ENCODE measurements around the gene CRTC1.
A peak's percentile ranks its signal among the peaks of the same experiment; 100 is the strongest.

CRTC1 gene, protein sequence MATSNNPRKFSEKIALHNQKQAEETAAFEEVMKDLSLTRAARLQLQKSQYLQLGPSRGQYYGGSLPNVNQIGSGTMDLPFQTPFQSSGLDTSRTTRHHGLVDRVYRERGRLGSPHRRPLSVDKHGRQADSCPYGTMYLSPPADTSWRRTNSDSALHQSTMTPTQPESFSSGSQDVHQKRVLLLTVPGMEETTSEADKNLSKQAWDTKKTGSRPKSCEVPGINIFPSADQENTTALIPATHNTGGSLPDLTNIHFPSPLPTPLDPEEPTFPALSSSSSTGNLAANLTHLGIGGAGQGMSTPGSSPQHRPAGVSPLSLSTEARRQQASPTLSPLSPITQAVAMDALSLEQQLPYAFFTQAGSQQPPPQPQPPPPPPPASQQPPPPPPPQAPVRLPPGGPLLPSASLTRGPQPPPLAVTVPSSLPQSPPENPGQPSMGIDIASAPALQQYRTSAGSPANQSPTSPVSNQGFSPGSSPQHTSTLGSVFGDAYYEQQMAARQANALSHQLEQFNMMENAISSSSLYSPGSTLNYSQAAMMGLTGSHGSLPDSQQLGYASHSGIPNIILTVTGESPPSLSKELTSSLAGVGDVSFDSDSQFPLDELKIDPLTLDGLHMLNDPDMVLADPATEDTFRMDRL

DNA sequence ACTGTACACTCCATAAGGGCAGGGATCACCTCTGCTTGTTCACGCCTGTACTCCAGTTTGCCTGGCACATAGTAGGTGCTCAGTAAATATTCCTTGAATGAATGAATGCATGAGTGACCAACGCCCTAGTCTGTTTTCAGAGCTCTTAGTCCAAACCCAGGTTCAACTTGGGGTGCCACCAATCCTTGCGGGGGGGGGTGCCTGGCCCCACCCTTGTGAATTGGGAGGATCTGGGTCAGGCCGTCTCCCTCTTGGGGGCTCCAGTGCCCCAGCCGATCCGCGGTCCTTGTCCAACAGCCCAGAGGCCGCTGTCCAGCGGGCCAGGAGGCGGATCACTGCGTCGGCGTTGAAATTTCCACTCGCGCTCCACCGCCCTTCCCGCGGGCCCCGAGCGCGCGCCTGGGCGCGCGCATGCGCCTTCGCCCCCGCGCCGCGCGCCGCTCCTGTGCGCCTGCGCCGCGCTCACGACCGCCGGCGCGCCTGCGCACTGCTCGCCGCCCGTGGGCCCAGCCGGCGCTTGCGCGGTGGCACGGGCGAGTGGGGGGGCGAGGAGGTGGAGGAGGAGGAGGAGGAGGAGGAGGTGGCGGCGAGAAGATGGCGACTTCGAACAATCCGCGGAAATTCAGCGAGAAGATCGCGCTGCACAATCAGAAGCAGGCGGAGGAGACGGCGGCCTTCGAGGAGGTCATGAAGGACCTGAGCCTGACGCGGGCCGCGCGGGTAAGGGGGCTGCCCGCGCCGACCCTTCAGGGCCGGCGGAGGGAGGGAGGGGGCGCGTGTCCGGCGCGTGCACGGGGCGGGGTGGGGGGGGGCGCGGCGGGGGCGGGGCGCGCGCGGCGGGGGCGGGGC, at the start of gene CRTC1:
CRTC1 (plus strand) TSS at position 572 of the 849 bp plus-strand sequence; CDS start at position 595, 23 bp downstream.
- peak; percentile 81 to 93 for DNase-seq (ENCODE audit: extremely low read depth in 1 of 2, low read depth in 1 of 2)

DNA sequence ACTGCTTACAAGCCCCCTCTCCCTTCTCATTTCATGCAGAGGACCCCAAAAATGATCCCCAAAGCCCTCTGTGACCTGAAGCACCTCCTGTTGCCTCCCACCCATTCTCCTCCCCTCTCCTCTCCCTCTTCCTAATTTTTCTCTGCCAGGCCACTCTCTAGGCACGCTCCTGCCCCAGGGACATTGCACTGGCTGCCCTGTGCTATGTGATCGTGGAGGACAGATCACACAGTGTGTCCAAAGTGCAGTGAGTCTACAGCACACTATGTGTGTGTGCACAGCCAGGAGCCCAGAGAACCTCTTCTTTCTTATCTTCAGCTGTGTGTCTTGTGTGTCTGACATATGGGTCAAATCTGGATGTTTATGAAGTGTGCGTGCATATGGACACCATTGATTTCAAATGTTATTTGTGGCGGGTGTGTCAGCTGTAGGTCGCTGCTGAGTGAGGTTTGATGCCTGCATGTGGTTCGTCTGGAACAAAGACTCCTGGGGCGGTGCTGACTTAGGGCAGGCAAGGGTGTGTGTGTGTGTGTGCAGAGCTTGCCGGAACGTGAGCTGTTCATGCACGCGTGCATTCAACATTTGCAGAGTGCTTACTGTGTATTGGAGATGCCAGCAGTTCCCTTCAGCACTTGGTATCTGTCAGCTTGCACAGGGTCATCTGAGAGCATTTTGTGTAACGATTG, 48.7 kb upstream of the CRTC1 start:
- DNase-seq (ENCODE audit: extremely low read depth in 1 of 2, low read depth in 1 of 2), result no peak

DNA sequence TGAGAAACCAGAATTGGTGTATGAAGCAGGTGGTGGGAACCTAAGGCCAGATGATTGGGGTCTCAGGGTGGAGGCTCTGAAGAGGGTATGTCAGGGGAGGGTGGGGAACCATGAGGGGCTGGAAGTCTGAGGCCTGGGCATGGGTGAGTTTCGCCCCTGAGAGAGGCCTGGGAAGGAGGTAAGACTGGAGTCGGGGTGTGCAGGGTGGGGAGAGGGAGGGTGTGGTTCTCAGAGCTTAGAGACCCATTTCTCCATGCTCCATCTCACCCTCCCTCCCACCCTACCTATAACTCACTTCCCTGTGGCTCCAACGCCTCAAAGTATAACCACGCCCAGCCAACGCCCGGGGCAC, 47.7 kb upstream of the CRTC1 start:
- no peak for DNase-seq (ENCODE audit: extremely low read depth in 1 of 2, low read depth in 1 of 2)

DNA sequence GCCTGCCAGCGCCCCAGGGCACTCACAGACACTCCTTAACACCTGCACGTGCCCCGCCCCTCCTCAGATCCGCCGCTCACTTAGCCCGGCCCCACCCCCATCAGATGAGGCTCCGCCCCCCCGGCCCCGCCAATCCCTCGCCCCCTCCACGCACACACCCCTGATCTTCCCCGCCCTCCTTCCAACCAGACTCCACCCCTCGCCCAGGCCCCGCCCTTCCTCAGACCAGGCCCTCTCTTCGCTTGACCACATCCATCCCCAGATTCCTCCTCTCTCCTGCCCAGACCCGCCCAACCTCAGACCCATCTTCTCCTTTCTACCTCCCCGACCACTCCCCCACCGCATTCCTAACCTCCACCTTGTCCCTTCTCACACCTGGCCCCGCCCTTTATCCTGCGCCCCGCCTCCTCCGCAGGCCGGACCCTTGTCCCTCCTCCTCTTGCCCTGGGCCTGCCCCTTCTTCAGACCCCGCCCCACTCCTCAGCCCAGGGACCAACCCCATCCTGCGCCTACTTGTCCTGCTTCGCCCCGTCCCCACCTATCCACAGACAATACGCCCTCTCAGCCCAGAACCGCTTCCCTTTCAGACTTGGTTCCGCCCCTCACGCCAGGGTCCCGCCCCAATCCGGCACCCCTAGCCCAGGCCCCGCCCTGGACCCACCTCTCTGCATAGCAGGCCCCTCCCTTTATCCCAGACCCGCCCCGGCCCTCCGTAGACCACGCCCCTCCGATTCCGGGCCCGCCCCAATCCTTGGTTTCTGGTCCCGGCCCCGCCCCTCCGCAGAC, 47.1 kb upstream of the CRTC1 start:
- DNase-seq (ENCODE audit: extremely low read depth in 1 of 2, low read depth in 1 of 2), result peak; percentile 96 to 98

DNA sequence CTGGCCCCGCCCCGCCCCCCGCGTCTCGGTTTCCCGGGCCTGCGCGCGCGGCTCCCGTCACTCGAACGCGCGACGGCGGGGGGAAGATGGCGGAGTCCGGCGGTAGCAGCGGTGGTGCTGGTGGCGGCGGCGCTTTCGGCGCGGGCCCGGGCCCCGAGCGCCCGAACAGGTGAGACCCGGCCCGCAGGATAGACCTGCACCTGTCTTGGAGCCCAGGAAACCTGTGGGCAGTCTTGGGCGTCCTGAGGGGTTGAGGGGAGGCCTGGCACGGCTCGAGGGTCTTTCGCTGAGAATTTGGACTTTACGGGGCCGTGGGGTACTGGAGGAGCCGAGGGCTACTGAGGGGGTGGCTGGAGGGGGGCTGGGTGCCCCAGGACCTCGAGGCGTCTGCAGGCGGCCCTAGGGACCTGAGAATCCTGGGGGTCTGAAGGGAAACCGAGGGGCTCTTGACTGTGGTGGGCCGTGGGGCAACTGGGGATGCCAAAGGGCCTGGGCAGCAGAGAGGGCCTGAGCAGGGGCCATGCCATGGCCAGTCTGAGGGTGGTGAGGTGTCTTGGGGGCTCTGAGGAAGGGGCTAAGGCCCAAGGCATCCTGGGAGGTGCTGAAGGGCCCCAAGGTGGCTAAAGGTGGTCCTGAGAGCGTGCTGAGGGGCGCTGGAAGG, 46.4 kb upstream of the CRTC1 start, which contains the start of gene KLHL26:
KLHL26 (plus strand) TSS at position 60 of the 661 bp plus-strand sequence; CDS start at position 87, 27 bp downstream.
- no peak for DNase-seq (ENCODE audit: extremely low read depth in 1 of 2, low read depth in 1 of 2)

DNA sequence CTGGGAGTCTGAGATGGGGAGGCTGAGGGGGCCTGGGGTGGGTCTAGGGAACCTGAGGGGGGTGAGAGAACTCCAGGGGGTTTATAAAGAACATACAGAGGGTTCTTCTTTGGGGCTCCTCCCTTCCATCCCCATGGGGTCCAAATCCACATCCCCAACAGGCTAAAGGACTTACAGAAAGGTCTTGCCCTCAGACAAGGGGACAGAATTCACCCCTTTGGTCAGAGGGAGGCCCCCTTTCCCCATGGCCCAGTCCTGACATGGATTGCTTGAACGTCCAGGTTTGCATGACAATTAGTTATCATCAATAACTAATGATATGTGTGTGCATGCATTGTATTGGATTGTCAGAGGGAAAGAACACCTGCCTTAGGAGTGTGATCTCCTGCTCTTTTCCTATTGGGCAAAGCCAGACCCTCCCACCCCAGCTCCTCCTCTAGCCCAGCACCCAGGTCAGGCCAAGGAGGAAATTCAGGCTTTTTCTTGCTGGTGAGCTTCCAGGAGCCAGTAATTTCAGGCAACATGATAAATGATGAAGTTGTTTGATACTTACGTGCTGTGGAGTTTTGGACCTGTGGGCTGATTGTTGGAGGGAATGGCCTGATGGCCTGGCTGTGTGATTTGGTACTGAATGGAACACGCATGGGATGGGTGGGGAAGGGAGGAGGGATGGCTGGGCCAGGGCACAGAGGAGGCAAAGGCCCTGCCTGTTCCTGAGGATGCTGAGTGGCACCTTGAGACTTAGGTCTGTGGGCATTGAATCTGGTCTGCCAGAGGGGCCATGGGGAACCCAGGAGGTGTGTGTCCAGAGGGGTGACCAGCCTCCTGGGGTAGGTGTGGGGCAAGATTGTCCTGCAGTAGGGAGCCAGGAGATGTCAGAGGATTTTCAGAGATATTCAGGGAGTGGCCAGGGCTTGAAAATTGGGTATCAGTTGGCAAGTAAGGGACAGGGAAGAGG, 45.5 kb upstream of the CRTC1 start:
- no peak for DNase-seq (ENCODE audit: extremely low read depth in 1 of 2, low read depth in 1 of 2)

DNA sequence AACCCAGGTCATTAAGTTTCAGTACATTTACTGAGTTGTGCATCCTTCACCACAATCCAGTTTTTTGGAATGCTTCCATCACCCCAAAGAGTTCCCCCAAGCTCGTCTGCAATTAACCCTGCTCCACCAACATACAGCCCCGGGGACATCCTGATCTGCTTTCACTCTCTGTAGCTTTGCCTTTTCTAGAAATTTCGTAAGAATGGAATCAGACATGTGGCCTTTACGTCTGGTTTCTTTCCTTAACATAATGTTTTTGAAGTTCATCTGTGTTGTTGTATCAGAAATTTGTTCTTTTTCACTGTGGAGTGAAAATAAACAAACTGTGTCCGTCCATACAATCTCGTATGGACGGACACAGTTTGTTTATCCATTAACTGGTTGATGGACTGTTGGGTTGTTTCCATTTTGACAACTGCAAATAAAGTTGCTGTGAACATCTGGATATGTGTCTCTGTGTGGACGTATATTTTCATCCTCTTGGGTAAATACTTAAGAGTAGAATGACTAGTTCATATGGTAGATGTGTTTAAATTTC, 43.7 kb upstream of the CRTC1 start:
- no peak for DNase-seq (ENCODE audit: extremely low read depth in 1 of 2, low read depth in 1 of 2)

DNA sequence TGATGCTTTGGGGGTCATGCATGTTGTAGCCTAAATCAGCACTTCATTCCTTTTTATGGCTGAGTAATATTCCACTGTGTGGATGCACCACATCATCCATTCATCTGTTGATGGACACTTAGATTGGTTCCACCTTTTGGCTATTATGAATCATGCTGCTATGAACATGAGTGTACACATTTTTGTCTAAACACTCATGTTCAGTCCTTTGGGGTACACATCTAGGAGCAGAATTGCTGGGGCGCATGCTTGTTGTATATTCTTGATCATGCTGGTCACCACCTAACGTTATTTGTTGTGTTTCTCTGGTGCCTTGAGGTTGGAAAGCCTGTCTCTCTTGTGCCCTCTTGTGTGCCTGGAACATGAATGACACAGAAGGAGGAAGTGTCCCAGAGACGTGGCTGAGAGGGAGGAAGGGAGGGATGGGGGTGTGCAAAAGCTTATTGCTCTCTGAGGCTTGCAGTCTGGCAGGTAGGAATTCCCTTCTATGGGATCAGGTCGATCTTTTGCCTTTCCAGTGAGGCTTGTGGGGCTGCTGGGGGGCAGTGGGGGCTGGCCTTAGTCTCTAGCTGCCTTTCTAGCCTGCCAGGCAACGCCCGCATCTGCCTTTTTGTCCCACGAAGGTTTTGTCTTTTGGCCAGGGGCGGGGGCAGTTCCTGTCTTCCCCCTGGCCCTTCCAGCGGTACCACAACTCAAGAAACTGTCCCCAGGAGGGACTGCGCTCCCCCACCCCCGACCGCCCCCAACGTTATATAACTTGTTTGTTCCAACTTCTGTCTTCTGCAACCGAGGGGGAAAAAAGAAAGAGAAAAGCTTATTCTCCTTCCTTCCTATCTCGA, 39.1 kb upstream of the CRTC1 start:
- DNase-seq (ENCODE audit: extremely low read depth in 1 of 2, low read depth in 1 of 2), result no peak

DNA sequence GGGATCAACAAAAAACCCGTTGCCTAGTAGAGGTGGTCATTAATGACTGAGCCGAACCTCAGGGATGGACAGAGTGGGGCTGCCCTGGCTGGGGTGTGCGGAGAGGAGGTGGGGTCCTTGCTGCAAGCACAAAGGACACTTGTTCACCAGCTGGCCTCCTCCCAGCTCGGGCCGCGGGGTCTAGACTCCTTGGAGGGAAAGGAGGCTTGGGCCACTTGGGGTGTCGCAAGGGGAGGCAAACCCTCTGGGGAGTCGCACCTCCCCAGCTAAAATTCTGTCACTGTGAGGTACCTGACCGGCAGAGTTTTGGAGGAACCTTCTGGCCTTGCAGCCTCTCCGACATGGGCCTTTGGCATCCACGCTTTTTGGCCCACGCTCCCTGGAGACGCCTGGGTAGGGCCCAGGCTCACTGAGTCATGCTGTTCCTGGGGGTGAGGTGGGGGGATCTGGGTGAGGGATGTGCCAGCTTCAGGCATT, 38.4 kb upstream of the CRTC1 start:
- DNase-seq (ENCODE audit: extremely low read depth in 1 of 2, low read depth in 1 of 2), result no peak

DNA sequence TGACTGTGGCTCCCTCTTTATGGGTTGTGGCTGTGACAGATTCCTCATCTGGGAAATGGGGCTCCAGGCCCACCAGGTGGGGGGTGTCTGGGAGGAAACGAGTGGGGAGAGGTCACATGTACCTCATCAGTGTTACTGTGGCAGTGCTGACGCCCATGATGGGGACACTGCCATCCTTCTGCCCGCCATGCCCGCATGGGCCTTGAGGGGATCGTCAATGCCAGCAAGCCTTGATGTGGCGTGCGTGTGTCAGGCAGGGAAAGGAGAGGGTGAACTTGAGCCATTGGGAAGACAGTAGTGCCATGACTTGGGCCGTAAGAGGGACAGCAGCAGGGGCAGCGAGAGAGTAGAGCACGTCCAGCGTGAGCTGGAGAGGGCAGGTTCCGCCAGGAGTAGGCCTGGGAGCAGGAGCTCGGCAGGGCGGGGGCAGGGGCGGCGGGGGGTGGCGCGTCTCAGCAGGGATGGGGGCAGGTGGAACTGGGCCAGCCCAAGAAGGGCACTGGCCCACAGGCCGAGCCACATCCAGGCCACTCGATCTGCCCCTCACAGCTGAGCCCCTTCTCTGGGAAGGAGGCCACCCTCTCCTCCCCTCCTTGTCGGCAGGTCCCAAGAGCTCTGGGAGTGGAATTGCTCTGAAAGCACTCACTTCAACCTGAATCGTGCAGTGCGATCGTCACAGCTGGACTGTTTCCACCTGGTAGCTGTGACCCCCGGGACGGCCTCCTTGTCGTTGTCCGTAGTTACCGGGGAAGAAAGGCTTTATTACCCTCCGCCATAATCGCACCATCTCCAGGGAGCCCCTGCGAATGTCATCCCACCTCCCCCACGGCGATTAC, 36.7 kb upstream of the CRTC1 start:
- DNase-seq (ENCODE audit: extremely low read depth in 1 of 2, low read depth in 1 of 2), result no peak

DNA sequence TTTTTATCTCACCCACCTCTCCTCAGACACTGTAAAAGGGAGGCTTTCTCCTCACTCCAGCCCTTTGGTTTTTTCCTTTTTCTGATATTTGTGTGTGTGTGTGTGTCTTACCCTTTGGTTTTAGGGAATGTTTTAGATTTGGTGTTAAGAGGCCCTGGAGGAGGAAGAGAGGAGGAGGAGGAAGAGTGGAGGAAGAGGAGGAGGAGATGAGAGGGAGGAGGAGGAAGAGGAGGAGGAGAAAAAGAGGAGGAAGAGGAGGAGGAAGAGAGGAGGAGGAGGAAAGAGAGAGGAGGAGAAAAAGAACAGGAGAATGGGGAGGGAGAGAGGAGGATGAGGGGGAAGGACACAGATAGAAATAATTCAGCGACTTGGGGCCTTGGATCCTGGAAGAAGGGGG, 36.1 kb upstream of the CRTC1 start:
- no peak for DNase-seq (ENCODE audit: extremely low read depth in 1 of 2, low read depth in 1 of 2)

DNA sequence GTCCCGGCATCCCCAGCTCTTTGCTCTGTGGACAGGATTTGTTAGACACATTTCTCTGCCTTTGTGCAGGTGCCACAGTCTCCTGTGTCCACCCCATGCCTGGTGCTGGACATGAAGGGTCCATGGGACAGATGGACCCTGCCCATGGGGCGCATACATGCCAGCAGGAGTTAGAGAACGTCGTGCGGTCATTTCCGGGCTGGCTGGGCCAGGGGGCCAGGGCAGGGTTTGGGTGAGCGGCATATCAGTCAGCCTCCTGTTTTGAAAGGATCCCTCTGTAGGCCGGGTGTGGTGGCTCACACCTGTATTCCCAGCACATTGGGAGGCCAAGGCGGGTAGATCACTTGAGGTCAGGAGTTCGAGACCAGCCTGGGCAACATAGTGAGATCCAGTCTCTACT, 35.7 kb upstream of the CRTC1 start:
- DNase-seq (ENCODE audit: extremely low read depth in 1 of 2, low read depth in 1 of 2), result no peak

DNA sequence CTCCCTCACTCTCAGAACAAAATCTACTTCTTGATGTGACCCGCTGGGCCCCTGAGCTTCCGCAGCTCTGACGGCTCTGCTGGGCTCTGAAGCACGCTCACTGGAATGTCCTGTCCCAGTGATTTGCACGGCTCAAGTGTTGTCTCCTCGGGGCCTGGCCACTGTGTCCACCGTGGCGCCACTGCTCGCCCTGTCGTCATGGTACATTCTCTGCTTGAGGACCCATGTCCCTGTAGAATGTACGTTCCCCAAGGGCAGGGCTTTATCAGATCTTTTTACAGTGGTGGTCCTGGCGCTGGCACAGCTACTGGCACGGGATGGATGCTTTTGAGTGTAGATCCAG, 34.5 kb upstream of the CRTC1 start:
- no peak for DNase-seq (ENCODE audit: extremely low read depth in 1 of 2, low read depth in 1 of 2)

DNA sequence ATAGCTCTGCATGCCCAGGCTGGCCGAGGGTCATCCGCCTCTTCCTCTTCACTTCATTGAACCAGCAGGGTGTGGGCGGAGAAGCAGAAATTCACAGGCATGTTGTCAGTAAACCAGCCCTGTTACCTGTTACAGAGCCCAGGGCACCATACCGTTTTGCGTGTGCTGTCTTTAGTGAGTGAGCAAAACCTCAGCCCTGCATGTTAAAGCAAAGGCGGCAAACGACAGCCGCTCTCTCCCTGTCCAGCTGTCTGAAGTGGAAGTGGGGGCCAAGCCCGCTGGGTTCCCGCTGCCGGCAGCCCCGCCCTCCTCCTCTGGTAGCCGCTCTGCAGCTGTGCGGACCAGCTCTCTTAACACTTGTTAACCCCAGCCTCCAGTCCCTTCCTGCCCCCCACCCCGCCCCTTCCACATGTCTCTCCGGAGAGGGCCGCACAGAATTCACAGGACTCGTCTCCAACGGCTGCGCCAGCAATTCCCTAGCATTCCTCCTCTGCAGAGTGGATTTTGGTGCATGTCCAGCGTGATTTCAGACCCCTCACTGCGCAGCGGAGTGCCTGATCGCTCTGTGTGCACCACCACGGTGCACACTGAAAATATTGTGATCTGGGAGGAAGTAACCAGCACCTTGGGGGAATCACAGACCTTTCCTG, 34.0 kb upstream of the CRTC1 start:
- DNase-seq (ENCODE audit: extremely low read depth in 1 of 2, low read depth in 1 of 2), result no peak

DNA sequence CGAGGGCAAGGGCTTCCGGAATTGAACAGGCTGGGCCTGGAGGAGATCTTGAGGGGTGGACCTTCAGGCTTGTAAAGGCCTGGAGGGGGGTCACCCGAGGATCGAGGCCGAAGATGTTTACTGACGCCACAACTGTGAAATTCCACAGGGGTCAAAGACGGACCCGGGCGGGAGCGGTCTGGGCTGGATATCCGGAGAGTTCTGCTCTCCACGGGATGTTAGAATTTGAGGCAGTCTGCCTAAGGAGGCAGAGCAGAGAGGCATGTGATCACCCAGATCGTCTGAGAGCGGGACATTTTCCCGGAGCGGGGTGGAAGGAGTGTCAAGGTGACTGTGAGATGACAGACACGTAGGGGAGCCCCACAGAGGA, 33.5 kb upstream of the CRTC1 start:
- DNase-seq (ENCODE audit: extremely low read depth in 1 of 2, low read depth in 1 of 2), result no peak

DNA sequence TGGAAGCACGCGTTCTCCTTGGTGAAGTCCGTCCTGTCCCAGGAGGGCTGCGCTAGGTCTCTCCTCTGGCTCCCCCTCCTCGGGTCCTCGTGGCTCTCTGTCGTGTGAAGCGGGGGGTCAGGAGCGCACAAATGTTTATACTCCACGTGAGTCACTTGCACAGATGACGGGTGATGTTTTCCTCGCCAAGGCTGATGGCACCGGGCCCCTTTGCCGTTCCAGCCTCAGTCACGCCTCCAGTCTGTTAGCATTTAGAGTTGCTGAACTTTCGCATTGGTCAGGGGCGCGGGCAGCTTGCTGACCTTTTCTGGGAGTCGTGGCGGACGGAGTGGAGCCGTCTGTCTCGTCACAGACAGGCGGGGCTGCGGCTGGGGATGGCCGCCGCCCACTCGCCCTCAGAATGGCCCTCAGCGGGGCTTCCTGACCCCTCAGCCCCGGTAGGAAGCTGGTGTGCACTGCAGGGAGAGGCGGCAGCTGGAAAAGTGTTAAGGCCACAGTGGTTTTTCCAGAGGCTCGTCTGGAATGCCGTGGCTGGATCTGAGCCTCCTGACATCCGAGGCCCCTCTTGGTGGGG, 32.9 kb upstream of the CRTC1 start:
- DNase-seq (ENCODE audit: extremely low read depth in 1 of 2, low read depth in 1 of 2), result no peak
